ENCODE measurements around the gene ENKUR. TPM values are rescaled to one million over a fixed set of nuclear protein-coding genes. Genes with fewer than 3 reads are reported as not detected.

Gene ENKUR
- total RNA-seq, 1 experiment from 2014 or later = 0.32 TPM

- no peaks in the 10 kb centered on the region for H3K9me3 ChIP-seq (ENCODE audit: control insufficient read depth in 1 of 2, insufficient read depth in 1 of 2, low read depth in 1 of 2, low read length in 2 of 2)
- TSS peak; percentile 77 for BruUV-seq (replicated peaks)
- ATAC-seq (peak; percentile 97), DNase-seq (ENCODE audit: low read depth, low spot score) (peak; percentile 97)
- H3K27ac ChIP-seq (ENCODE audit: low read depth, low read length) = peak within 1 kb of the TSS; percentile 92
- CTCF ChIA-PET = interaction anchor here (0.7 kb wide), 1 partner anchor 65 kb away, joined by 3 read pairs; no protein-coding TSS in a partner anchor
- peak within 1 kb of the TSS; percentile 55 to 61 for H3K4me3 ChIP-seq (replicated peaks in 1 of 2; ENCODE audit: low read depth in 1 of 2, low read length in 2 of 2)
- peak within 1 kb of the TSS; percentile 66 for H3K9ac ChIP-seq (ENCODE audit: low read length)
- H4K20me1 ChIP-seq (ENCODE audit: insufficient read depth) = no peaks in the 10 kb centered on the region
- TF ChIP-seq POLR2A (IDR thresholded peaks at IDR 0.05; ENCODE audit: borderline replicate concordance, extremely low read depth, insufficient read depth, insufficient read length) = peak; percentile 72
- TF ChIP-seq TCF7L2 (IDR thresholded peaks at IDR 0.05; ENCODE audit: borderline replicate concordance, extremely low read depth, insufficient read depth, insufficient read length) = no peak
- TF ChIP-seq EZH2 (IDR thresholded peaks at IDR 0.05) = no peak
- peak; percentile 98 for TF ChIP-seq EGR1 (IDR thresholded peaks at IDR 0.05; ENCODE audit: low read depth)
- no peak for TF ChIP-seq CTCF (IDR thresholded peaks at IDR 0.05 in 2 of 3, conservative IDR thresholded peaks at IDR 0.05 in 1 of 3; ENCODE audit: borderline replicate concordance in 1 of 3, insufficient read depth in 1 of 3, low read depth in 2 of 3, low read length in 2 of 3)
- peak; percentile 97 for TF ChIP-seq MAX (IDR thresholded peaks at IDR 0.05)
- no peak for TF ChIP-seq ZBTB33 (IDR thresholded peaks at IDR 0.05; ENCODE audit: extremely low read depth, insufficient replicate concordance, low read length)
- TF ChIP-seq JUND (IDR thresholded peaks at IDR 0.05) = no peak
- peak; percentile 72; the same call in 1 of the 2 replicates for TF ChIP-seq ZFX (IDR thresholded peaks at IDR 0.05)
- TF ChIP-seq EZH2phosphoT487 (IDR thresholded peaks at IDR 0.05; ENCODE audit: borderline replicate concordance) = no peak
- peak; percentile 68 for TF ChIP-seq SP1 (IDR thresholded peaks at IDR 0.05; ENCODE audit: low read depth)
- TF ChIP-seq FOSL1 (IDR thresholded peaks at IDR 0.05; ENCODE audit: low read depth) = no peak
- TF ChIP-seq POLR2AphosphoS5 (IDR thresholded peaks at IDR 0.05; ENCODE audit: low read depth, low read length) = peak; percentile 91
- peak; percentile 65; the same call in 1 of the 2 replicates for TF ChIP-seq SIN3A (IDR thresholded peaks at IDR 0.05; ENCODE audit: low read depth)
- TF ChIP-seq ELF1 (IDR thresholded peaks at IDR 0.05; ENCODE audit: borderline replicate concordance, low read depth) = no peak
- TF ChIP-seq CEBPB (IDR thresholded peaks at IDR 0.05; ENCODE audit: low read depth) = no peak
- no peak for TF ChIP-seq YY1 (IDR thresholded peaks at IDR 0.05; ENCODE audit: extremely low read depth, insufficient replicate concordance, low read depth, low read length)
- TF ChIP-seq ATF3 (IDR thresholded peaks at IDR 0.05) = no peak
- no peak for TF ChIP-seq RAD21 (IDR thresholded peaks at IDR 0.05; ENCODE audit: low read depth)
- TF ChIP-seq SRF (IDR thresholded peaks at IDR 0.05; ENCODE audit: low read depth) = no peak
- H2AFZ ChIP-seq (ENCODE audit: low read depth, low read length, poor library complexity, severe bottlenecking) = peak within 1 kb of the TSS; percentile 93
- H3K4me2 ChIP-seq (ENCODE audit: low read length) = peak within 1 kb of the TSS; percentile 71
- H3K27me3 ChIP-seq (ENCODE audit: insufficient read depth, low read length) = no peaks in the 10 kb centered on the region
- H3K36me3 ChIP-seq (ENCODE audit: control insufficient read depth in 1 of 2, insufficient read depth in 2 of 2, low read length in 2 of 2) = no peaks in the 10 kb centered on the region
- no peaks in the 10 kb centered on the region for H3K79me2 ChIP-seq (ENCODE audit: insufficient read depth, low read length)
- RAD21 ChIA-PET (ENCODE audit: low non-redundant PET in 1 of 2, low total read pairs in 2 of 2, uncharacterized antibody in 2 of 2, unreplicated experiment in 2 of 2) = interaction anchor here in 1 of 2 experiments (0.5 kb wide), 1 partner anchor 36 kb away, joined by 3 read pairs; no protein-coding TSS in a partner anchor
- POLR2A ChIA-PET = interaction anchor here (0.7 to 1.3 kb wide), 2 partner anchors 14 to 45 kb away, joined by 3 read pairs; no protein-coding TSS in a partner anchor
- intact Hi-C loops (cut with micrococcal nuclease) = loop anchor here (2.0 kb wide), 2 partner anchors 46 to 292 kb away; no protein-coding TSS in a partner anchor
- peaks cover 10 to 29% of the 10 kb centered on the region in 2 experiments; a peak in 3 of 4 replicates for H3K4me1 ChIP-seq (ENCODE audit: control insufficient read depth in 1 of 2, insufficient read depth in 2 of 2, low read length in 2 of 2)
- no peaks in the 10 kb centered on the region for H3K9me2 ChIP-seq (ENCODE audit: insufficient read depth)
Measured at GRCh38 chr10:25016376-25017153, 607 bp upstream of the ENKUR start, which contains the start of gene THNSL1. THNSL1 (plus strand) TSS chr10:25016612; CDS start chr10:25023224, 6,612 bp downstream.

All from HCT116 (cell line).